Inflammatory macrophage (primary cell): Measurements from ENCODE around the gene ZFAND6.

ENCODE experiments used
- DNase-seq, 2 donors: peaks; one replicate each; pipeline ENCODE4 v3.0.0-alpha.2; 2020 to 2022

ZFAND6 gene

GRCh38 chr15:80152180-80152895 lies 92.9 kb downstream of the ZFAND6 start:
- peak; percentile 81 to 82 for DNase-seq

GRCh38 chr15:80152896-80153876 lies 93.7 kb downstream of the ZFAND6 start, which contains the start of gene FAH:
TSS of gene FAH (plus strand) at chr15:80152999. CDS start at chr15:80153055, 56 bp downstream.
- DNase-seq: peak; percentile 22 to 59

GRCh38 chr15:80153900-80154299 lies 94.4 kb downstream of the ZFAND6 start:
- DNase-seq: no peak

GRCh38 chr15:80154336-80154735 lies 94.9 kb downstream of the ZFAND6 start:
- no peak for DNase-seq

- DNase-seq: no peak
These were observed 95.5 kb downstream of the ZFAND6 start for GRCh38 chr15:80155001-80155377.

- peak; percentile 20 to 28 for DNase-seq
These were observed 96.1 kb downstream of the ZFAND6 start for GRCh38 chr15:80155378-80156175.

GRCh38 chr15:80156176-80156720 lies 96.8 kb downstream of the ZFAND6 start:
- peak in 1 of 2 donors; percentile 17 for DNase-seq

GRCh38 chr15:80157215-80157614 lies 97.7 kb downstream of the ZFAND6 start:
- DNase-seq: no peak

GRCh38 chr15:80159301-80159700 lies 99.8 kb downstream of the ZFAND6 start:
- no peak for DNase-seq

GRCh38 chr15:80159811-80160569 lies 100.5 kb downstream of the ZFAND6 start:
- DNase-seq: no peak

- DNase-seq: peak; percentile 93 to 95
These were observed 101.2 kb downstream of the ZFAND6 start for GRCh38 chr15:80160570-80161156.

GRCh38 chr15:80161468-80162016 lies 102.1 kb downstream of the ZFAND6 start:
- DNase-seq: no peak

GRCh38 chr15:80162059-80162554 lies 102.6 kb downstream of the ZFAND6 start:
- DNase-seq: no peak

GRCh38 chr15:80163217-80163616 lies 103.7 kb downstream of the ZFAND6 start:
- DNase-seq: no peak

GRCh38 chr15:80163897-80164296 lies 104.4 kb downstream of the ZFAND6 start:
- no peak for DNase-seq

GRCh38 chr15:80167936-80168335 lies 108.5 kb downstream of the ZFAND6 start:
- no peak for DNase-seq

- DNase-seq: no peak
These were observed 108.9 kb downstream of the ZFAND6 start for GRCh38 chr15:80168421-80168820.

GRCh38 chr15:80169768-80170357 lies 110.4 kb downstream of the ZFAND6 start:
- no peak for DNase-seq

GRCh38 chr15:80170596-80170995 lies 111.1 kb downstream of the ZFAND6 start:
- no peak for DNase-seq

GRCh38 chr15:80171787-80172186 lies 112.3 kb downstream of the ZFAND6 start:
- DNase-seq: no peak
